GM19239 (cell line): Measurements from ENCODE around the gene MGMT.

Experiments
- DNase-seq: peaks from one replicate; pipeline ENCODE4 v3.0.0; 2011; ENCODE audit warnings: low spot score; ENCODE audit not compliant: insufficient read length
- FAIRE-seq: peaks from 2 replicates; lab custom pipeline; 2011; peaks lifted over from hg19 to GRCh38; lab: Jason Lieb, UNC

MGMT gene

GRCh38 chr10:129516846-129517679, 50.0 kb downstream of the MGMT start:
- no peak for DNase-seq
- no peak for FAIRE-seq

DNA sequence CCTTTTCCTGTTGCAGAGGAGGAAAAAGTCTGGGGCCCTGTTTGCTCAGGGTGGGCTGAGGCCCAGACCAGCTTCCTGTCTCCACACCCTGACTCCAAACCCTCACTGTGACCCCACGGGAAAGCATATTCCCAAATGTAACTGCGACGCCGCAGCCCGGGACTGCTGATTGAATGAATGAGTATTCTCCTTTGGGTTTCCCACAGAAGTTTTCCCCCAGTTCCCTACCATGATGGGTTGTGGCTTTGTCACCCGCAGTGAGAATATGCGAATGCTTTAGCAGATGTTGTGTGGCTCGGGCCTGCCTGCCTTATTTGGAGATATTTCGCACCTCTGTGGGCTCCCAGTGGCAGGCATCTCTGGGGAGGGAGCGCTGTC, 50.6 kb downstream of the MGMT start:
- no peak for DNase-seq
- FAIRE-seq: no peak

- FAIRE-seq: no peak
- DNase-seq: no peak
Measured at GRCh38 chr10:129518793-129519192, 51.8 kb downstream of the MGMT start.

- no peak for FAIRE-seq
Measured at GRCh38 chr10:129520440-129521080, 53.5 kb downstream of the MGMT start.

GRCh38 chr10:129521161-129522025, 54.4 kb downstream of the MGMT start:
- FAIRE-seq (no peak), DNase-seq (no peak)

More at GRCh38 chr10:129520440-129521080, 53.5 kb downstream of the MGMT start:
- no peak for DNase-seq

GRCh38 chr10:129522041-129522585, 55.1 kb downstream of the MGMT start:
- DNase-seq: no peak
- no peak for FAIRE-seq

DNA sequence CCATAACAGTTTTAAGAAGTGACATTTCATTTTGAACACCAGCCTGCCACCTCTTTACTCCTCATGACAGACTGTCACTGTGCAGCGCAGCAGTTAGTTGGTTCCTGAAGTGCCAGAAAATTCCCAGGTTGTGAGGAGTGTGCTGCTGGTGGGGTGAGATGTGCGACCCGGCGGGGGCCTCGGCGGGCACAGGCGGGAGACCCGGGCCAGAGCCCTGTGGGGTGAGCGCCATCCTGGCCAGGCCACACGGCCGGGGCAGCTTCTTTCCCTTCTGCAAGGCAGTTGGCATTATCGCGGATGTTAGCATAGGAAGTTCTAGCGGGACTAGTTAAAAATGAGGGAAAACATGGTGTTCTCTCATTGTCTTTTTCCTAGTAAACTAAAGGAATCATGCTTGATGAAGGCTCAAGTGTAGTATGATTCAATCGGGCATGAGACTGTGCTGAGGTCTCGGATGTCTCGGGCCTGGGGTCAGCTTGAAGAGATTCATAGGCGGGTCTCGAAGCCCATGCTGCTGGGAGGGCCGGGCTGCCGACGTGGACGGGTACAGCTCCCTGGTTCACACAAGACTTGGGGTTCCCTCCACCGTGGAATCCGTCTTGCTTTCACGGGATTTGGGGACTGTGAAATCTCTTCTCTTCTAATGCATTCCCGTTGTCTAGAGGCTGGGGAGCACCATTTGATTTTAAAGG, 56.1 kb downstream of the MGMT start:
- DNase-seq: no peak
- FAIRE-seq: no peak

GRCh38 chr10:129523723-129524316, 56.8 kb downstream of the MGMT start:
- FAIRE-seq (no peak), DNase-seq (no peak)

DNA sequence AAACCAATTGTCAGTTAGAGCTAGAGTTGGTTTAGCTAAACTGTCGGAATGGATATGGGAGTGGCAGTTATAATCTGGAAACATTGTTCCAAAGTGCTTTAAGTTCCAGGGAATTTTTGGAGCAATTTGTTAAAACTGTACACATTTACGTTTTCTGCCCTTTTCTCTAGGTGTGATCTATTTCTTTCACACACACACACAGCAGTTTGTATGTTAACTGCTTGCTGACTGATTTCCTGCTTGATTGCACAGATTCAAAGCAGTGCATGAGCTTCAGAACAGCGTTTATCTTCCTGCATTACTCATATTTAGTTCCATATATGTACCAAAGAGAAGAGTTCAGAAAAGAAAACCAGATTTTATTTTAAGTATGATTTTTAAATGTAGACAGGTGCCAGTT, 57.9 kb downstream of the MGMT start:
- no peak for DNase-seq
- no peak for FAIRE-seq

DNA sequence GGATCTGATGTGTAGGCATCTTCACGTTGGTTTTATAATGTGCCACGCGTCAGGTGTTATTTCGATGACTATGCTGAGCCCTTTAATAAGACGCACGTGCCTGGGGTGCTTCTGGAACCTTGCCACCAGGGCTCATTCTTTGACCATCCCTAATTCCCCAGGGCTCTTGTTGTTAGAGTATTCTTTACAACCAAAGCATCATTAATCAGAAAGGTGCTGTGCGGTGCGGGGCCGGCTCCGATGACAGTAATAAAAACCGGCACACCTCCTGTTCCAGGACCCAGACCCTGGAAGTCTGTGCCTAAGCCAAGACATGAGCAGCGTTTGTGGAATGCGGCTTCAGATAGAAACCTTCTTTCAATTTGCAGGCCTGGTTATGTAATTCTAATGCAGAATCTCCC, 58.4 kb downstream of the MGMT start:
- no peak for FAIRE-seq
- no peak for DNase-seq

GRCh38 chr10:129526943-129527342, 59.9 kb downstream of the MGMT start:
- no peak for FAIRE-seq

DNA sequence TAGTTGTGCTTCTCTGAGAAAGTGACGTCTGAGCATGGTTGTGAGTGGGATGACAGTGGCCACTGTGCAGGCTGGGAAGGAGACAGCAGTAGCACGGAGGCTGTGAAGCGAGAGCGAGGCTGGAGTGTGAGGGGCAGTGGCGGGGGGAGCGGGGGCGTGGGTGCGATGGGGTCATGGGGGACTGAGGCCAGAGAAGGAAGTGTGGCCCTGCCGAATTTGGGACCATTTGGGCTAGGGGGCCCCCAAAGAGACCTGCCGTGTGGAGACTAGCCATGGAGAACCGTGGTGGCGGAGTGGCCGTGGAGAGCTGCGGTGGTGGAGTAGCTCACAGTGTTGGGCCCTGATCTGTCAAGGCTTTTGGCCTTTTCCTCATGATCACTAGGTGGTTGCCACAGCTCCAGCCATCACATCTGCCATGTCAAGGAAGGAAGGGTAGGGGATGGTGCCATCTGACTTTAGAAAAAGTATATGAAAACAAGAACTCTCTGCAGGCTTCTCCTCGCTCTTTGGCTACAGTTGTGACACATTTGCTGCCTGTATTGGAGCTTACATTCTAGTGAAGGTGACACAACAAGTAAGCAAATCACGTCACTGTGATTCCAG, 61.4 kb downstream of the MGMT start:
- DNase-seq (no peak), FAIRE-seq (no peak)

More at GRCh38 chr10:129526943-129527342, 59.9 kb downstream of the MGMT start:
- DNase-seq: no peak

DNA sequence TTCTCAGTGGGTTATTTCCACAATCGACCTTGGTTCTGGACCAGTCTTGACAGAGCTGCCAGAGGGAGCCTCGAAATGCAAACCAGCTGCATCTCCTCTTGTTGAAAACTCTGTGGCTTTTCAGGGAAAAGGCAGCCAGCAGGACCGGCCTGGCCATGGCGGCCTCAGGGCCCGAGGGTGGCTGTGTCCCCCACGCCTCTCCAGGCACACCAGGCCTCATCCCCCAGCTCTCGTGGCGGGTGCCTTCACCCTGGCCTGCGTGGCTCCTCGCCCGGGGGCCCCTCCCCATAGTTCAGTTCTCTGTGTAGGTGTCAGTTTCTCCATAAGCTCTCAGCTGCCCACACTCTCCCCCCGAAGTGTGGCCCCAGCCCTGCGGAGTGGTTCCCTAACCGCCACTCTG, 63.5 kb downstream of the MGMT start:
- DNase-seq (no peak), FAIRE-seq (no peak)

- DNase-seq: no peak
- no peak for FAIRE-seq
Measured at GRCh38 chr10:129531195-129531968, 64.3 kb downstream of the MGMT start.

- DNase-seq (no peak), FAIRE-seq (no peak)
Measured at GRCh38 chr10:129531969-129532660, 65.1 kb downstream of the MGMT start.

DNA sequence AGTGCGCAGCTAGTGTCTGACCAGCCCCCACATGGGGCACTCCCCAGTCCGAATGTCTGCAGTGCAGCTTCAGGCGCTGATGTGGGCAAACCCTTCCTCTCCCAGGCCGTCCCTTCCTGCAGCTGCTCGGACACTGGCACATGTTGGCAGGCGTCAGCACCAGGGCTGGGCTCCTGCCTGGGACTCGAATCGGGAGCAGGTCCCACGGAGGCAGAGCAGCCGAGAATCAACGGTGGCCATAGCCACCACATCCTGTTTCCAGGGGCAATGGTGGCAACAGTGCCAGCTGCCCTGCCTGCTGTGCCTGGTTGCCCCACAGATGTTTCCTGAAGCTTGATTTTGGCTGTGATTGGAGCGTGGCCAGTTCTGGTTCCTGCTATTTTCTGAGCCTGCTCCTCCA, 65.8 kb downstream of the MGMT start:
- DNase-seq (no peak), FAIRE-seq (no peak)

DNA sequence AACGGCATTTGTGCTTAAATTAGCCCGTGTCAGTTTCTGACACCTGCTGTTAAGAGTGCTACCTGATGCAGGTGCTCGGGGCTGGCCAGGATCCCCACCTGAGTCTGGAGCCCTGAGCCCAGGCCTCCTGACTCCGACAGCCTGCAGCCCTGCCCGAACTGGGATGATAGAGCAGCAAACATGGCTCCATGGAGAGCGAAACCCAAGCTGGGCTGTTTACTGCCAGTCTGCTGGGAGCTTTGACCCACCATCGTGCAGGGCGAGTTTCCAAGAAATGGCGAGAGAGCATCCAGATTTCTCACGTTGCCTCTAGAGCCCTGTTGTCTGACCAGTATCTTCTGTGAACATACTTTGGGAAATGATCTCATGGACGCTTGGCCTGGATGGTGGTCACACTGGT, 66.2 kb downstream of the MGMT start:
- DNase-seq (no peak), FAIRE-seq (no peak)

- DNase-seq: no peak
- no peak for FAIRE-seq
Measured at GRCh38 chr10:129534826-129535225, 67.8 kb downstream of the MGMT start.
